ENCODE results near the gene SMPD3.

- TF ChIP-seq, protein P1, sequence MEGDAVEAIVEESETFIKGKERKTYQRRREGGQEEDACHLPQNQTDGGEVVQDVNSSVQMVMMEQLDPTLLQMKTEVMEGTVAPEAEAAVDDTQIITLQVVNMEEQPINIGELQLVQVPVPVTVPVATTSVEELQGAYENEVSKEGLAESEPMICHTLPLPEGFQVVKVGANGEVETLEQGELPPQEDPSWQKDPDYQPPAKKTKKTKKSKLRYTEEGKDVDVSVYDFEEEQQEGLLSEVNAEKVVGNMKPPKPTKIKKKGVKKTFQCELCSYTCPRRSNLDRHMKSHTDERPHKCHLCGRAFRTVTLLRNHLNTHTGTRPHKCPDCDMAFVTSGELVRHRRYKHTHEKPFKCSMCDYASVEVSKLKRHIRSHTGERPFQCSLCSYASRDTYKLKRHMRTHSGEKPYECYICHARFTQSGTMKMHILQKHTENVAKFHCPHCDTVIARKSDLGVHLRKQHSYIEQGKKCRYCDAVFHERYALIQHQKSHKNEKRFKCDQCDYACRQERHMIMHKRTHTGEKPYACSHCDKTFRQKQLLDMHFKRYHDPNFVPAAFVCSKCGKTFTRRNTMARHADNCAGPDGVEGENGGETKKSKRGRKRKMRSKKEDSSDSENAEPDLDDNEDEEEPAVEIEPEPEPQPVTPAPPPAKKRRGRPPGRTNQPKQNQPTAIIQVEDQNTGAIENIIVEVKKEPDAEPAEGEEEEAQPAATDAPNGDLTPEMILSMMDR (IDR thresholded peaks at IDR 0.05), result no peak
- no peak for TF ChIP-seq POLR2A (IDR thresholded peaks at IDR 0.05; ENCODE audit: low read length)
- no peak for TF ChIP-seq SMC3 (IDR thresholded peaks at IDR 0.05)
- no peak for TF ChIP-seq EP300 (IDR thresholded peaks at IDR 0.05)
- no peak for TF ChIP-seq REST (IDR thresholded peaks at IDR 0.05)
- no peak for TF ChIP-seq MAFK (IDR thresholded peaks at IDR 0.05; ENCODE audit: partially characterized antibody)
- TF ChIP-seq CHD2 (IDR thresholded peaks at IDR 0.05; ENCODE audit: low read length, partially characterized antibody), result no peak
- TF ChIP-seq RFX5 (IDR thresholded peaks at IDR 0.05), result no peak
- TF ChIP-seq HDAC2 (IDR thresholded peaks at IDR 0.05), result no peak
- TF ChIP-seq ZC3H11A (IDR thresholded peaks at IDR 0.05), result no peak
- no peak for TF ChIP-seq HOXA7 (CRISPR knock-in tag; IDR thresholded peaks at IDR 0.05)
- TF ChIP-seq FOSL2 (IDR thresholded peaks at IDR 0.05), result no peak
- TF ChIP-seq FOSL2 (CRISPR knock-in tag; IDR thresholded peaks at IDR 0.05), result no peak
- no peak for TF ChIP-seq SREBF2 (IDR thresholded peaks at IDR 0.05)
- TF ChIP-seq, protein P2, sequence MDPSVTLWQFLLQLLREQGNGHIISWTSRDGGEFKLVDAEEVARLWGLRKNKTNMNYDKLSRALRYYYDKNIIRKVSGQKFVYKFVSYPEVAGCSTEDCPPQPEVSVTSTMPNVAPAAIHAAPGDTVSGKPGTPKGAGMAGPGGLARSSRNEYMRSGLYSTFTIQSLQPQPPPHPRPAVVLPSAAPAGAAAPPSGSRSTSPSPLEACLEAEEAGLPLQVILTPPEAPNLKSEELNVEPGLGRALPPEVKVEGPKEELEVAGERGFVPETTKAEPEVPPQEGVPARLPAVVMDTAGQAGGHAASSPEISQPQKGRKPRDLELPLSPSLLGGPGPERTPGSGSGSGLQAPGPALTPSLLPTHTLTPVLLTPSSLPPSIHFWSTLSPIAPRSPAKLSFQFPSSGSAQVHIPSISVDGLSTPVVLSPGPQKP (IDR thresholded peaks at IDR 0.05; ENCODE audit: low read depth, low read length), result no peak
These were observed 124.0 kb downstream of the SMPD3 start for GRCh38 chr16:68324336-68324735.
